Vagina (tissue), 2 donors: Measurements from ENCODE around the gene USP47.

Source experiments
- CTCF ChIP-seq, 3 experiments: fragments of 450-650 bp in 2 of 3; fragments of 200-600 bp in 1 of 3; sonication (generic) in 1 of 3; IDR thresholded peaks; one replicate each; pipeline ENCODE4 v1.5.1; 2017 to 2019; ENCODE audit warnings: antibody characterized with exemption in 3 of 3, mild to moderate bottlenecking in 2 of 3, moderate library complexity in 2 of 3
- POLR2A ChIP-seq, 2 donors: fragments of 450-650 bp; IDR thresholded peaks; one replicate each; pipeline ENCODE4 v1.6.1; 2017; ENCODE audit warnings: antibody characterized with exemption in 2 of 2, mild to moderate bottlenecking in 2 of 2, moderate library complexity in 2 of 2
- POLR2AphosphoS5 ChIP-seq, 2 donors: sonication (generic); formaldehyde crosslinking; IDR thresholded peaks; one replicate each; pipeline ENCODE4 v1.9.0; 2017; ENCODE audit warnings: antibody characterized with exemption in 2 of 2, mild to moderate bottlenecking in 2 of 2, low read depth in 1 of 2; ENCODE audit not compliant: insufficient read depth in 1 of 2

- TF ChIP-seq CTCF (IDR thresholded peaks at IDR 0.05) (no peak), POLR2A (IDR thresholded peaks at IDR 0.05) (no peak), POLR2AphosphoS5 (IDR thresholded peaks at IDR 0.05; ENCODE audit: insufficient read depth in 1 of 2, low read depth in 1 of 2) (no peak)
Measured at GRCh38 chr11:11913395-11913794, 71.6 kb downstream of the USP47 start.
